Measurements from ENCODE around the gene HOXC13. TPM values are rescaled to one million over a fixed set of nuclear protein-coding genes. Genes with fewer than 3 reads are reported as not detected.
A peak's percentile ranks its signal among the peaks of the same experiment; 100 is the strongest.

Gene HOXC13
- total and polyA plus RNA-seq, 2 of the 13 experiments (the other 11 are each of a cell fraction or from before 2014, with no cell fraction given), result 0.07 TPM; not detected in 1

GRCh38 chr12:53974084-53975063 is 35.7 kb downstream of the HOXC13 start, which contains the start of gene HOTAIR:
TSS of gene HOTAIR (minus strand) at chr12:53974954.
- ATAC-seq (peak; percentile 65), DNase-seq (ENCODE audit: low spot score) (no peak), FAIRE-seq (no peak)
- no TSS peak for BruUV-seq (replicated peaks)
- H2AFZ ChIP-seq (ENCODE audit: low read length), result no peak within 1 kb of the TSS
- peak within 1 kb of the TSS; percentile 70 for H3K4me2 ChIP-seq (ENCODE audit: low read depth, low read length)
- peaks cover 35% of the 10 kb centered on the region for H3K4me1 ChIP-seq (ENCODE audit: insufficient read depth, low read length)
- POLR2A ChIA-PET, result no interaction called here
- no peaks in the 10 kb centered on the region for H4K20me1 ChIP-seq (ENCODE audit: insufficient read depth, low read length)
- no peaks in the 10 kb centered on the region for H3K36me3 ChIP-seq (replicated peaks in 1 of 2; ENCODE audit: control insufficient read depth in 1 of 2, insufficient read depth in 2 of 2, low read length in 2 of 2)
- intact Hi-C loops (cut with micrococcal nuclease; ENCODE audit: unreplicated experiment), result no loop called here
- H3K4me3 ChIP-seq (replicated peaks in 1 of 3; ENCODE audit: insufficient read depth in 1 of 3, low read depth in 2 of 3, low read length in 3 of 3), result peak within 1 kb of the TSS; percentile 1 to 57 (median 42); a peak in 4 of 6 replicates
- no peak within 1 kb of the TSS for H3K27ac ChIP-seq (ENCODE audit: extremely low read length, insufficient read depth, low read length)
- H3K27me3 ChIP-seq (ENCODE audit: control insufficient read depth in 1 of 2, insufficient read depth in 2 of 2, low read length in 2 of 2), result peaks cover 9 to 90% of the 10 kb centered on the region in 2 experiments
- H3K9ac ChIP-seq (ENCODE audit: insufficient read depth, low read depth, low read length), result no peak within 1 kb of the TSS
- no peaks in the 10 kb centered on the region for H3K9me3 ChIP-seq (ENCODE audit: low read length)
- no peaks in the 10 kb centered on the region for H3K79me2 ChIP-seq (ENCODE audit: insufficient read depth, low read length)
- CTCF ChIA-PET (ENCODE audit: low intra/inter-chr PET ratio, low total read pairs), result no interaction called here
- 25% methylated on average over 26 of the region's 63 CpGs for WGBS (ENCODE audit: low lambda C conversion rate)
- in situ Hi-C loops (cut with HindIII; ENCODE audit: extremely low pct_ligation_motif_present, low pct_unique_long_range_greater_than_20kb), result no loop called here
- TF ChIP-seq GABPB1 (CRISPR knock-in tag; IDR thresholded peaks at IDR 0.05) (peak; percentile 57; the same call in 1 of the 2 replicates), AKNA (CRISPR knock-in tag; IDR thresholded peaks at IDR 0.05; ENCODE audit: borderline replicate concordance) (no peak), USF2 (IDR thresholded peaks at IDR 0.05; ENCODE audit: low read depth, low read length) (no peak), USF2 (CRISPR knock-in tag; IDR thresholded peaks at IDR 0.05; ENCODE audit: borderline replicate concordance) (no peak), STAT5B (CRISPR knock-in tag; IDR thresholded peaks at IDR 0.05) (no peak), RORA (CRISPR knock-in tag; IDR thresholded peaks at IDR 0.05) (no peak), ISX (CRISPR knock-in tag; conservative IDR thresholded peaks at IDR 0.05) (no peak), MLX (CRISPR knock-in tag; IDR thresholded peaks at IDR 0.05) (no peak), HNRNPLL (IDR thresholded peaks at IDR 0.05; ENCODE audit: low read depth, low read length, poor library complexity, severe bottlenecking) (peak; percentile 35), ZNF510 (CRISPR knock-in tag; IDR thresholded peaks at IDR 0.05; ENCODE audit: low read depth) (no peak), PAWR (CRISPR knock-in tag; IDR thresholded peaks at IDR 0.05; ENCODE audit: borderline replicate concordance) (no peak), ZNF329 (CRISPR knock-in tag; IDR thresholded peaks at IDR 0.05; ENCODE audit: low read depth) (no peak), ZNF260 (CRISPR knock-in tag; IDR thresholded peaks at IDR 0.05; ENCODE audit: borderline replicate concordance, low read depth) (no peak)

All from HepG2 (cell line).